Colon (tissue), 2 donors: ENCODE results near the gene ZSWIM3.
"Not testable (repeated sequence)": the region's sequence is repeated elsewhere in the genome, so short reads cannot be mapped to it uniquely, and the experiment has no call there.

Experiments used
- FAIRE-seq: peaks from 2 replicates; lab custom pipeline; 2012; peaks lifted over from hg19 to GRCh38; lab: Jason Lieb, UNC
- donor health status: control.
- donor health status: control.

ZSWIM3 gene

DNA sequence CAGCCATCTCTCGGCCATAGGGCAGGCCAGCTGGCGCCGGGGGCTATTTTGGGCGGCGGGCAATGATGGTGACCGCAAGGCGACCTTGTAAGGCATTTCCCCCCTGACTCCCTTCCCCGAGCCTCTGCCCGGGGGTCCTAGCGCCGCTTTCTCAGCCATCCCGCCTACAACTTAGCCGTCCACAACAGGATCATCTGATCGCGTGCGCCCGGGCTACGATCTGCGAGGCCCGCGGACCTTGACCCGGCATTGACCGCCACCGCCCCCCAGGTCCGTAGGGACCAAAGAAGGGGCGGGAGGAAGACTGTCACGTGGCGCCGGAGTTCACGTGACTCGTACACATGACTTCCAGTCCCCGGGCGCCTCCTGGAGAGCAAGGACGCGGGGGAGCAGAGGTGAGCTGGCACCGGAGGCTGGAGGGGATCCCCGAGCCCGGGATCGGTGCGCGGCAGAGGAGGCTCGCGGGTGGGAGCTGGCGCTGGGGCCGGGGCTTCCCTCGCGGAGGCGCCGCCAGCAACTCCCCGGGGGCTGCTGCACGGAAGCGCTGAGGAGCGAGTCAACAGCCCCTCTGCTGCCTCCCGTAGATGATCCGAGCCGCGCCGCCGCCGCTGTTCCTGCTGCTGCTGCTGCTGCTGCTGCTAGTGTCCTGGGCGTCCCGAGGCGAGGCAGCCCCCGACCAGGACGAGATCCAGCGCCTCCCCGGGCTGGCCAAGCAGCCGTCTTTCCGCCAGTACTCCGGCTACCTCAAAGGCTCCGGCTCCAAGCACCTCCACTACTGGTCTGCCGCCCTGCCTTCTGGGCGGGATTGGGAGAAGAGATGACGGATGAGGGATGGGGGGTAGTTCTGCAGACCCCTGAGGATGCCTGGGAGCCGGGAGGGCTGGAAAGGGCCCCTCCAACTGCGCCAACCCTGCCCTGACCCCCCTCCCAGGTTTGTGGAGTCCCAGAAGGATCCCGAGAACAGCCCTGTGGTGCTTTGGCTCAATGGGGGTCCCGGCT is 33.9 kb downstream of the ZSWIM3 start, which contains the start of the genes CTSA and NEURL2:
Gene CTSA (plus strand): TSS at position 351 of the 999 bp plus-strand sequence. CDS start 234 bp downstream, at position 585.
Gene NEURL2 (minus strand): TSS at position 224 of the 999 bp plus-strand sequence. CDS start 217 bp downstream, at position 7.
- FAIRE-seq = no peak

DNA sequence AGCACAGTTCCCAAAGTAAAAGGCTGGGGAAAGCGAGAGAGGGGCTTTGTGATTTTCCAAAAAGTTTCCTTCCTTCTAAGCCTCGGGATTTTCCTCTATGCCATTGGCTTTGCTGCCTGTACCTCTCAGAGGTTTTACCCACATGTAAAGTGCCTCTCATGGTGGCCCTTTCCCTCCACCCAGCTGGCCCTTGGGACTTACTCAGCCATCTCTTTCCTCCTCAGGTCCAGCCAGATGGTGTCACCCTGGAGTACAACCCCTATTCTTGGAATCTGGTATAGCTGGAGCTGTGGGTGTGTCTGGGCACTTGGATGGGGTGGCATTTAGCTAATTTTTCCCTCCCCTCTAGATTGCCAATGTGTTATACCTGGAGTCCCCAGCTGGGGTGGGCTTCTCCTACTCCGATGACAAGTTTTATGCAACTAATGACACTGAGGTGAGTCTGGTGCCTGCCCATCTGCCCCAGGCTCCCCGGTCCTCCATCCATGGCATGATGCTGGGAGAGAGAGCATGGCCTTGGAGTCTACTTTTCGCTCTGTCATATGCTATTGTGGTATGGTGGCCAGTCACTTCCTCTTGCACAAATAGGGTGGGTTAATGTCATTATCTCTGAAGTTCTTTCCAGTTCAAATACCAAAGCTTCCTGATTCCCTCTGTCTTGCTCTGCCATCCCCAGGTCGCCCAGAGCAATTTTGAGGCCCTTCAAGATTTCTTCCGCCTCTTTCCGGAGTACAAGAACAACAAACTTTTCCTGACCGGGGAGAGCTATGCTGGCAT is 34.8 kb downstream of the ZSWIM3 start:
- FAIRE-seq = no peak

DNA sequence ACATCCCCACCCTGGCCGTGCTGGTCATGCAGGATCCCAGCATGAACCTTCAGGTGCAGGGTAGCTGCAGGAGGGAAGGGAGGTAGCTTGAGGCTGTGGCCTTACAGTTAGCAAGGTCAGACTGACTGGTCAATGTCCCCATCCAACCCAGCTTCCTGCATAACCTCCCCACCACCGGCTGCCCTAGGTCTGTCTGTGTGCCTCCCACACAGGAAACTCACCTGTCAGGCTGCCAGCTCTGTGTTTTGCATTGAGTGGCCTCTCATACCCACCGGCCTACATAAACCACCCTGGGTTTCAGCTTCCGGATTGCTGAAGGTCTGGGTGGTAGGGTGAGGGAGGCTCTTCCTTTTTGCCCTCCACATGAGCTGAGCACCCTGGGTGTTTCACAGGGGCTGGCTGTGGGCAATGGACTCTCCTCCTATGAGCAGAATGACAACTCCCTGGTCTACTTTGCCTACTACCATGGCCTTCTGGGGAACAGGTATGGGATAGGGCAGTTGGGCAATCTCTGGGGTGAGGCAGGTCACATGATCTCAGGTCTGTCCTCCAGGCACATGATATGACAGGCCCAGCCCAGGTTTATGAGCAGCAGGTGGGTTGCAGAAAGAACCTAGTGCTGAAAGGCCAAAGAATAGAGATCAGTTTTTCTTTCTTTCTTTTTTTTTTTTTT is 35.5 kb downstream of the ZSWIM3 start:
- FAIRE-seq = no peak

DNA sequence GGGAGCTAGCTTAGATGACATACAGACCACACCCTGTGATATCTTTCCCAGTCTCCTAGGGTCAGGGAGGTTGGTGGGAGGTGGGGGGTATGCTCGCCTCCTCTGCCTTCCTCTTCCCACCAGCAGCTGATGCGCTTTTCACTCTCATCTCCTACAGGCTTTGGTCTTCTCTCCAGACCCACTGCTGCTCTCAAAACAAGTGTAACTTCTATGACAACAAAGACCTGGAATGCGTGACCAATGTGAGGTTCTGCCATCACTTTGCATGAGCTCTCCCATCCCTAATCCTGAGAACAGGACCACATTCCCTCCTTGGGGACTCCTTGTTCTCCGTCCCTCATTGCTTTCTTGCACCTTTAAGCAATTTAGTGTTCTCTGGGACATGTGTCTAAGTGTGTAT is 36.4 kb downstream of the ZSWIM3 start:
- no peak for FAIRE-seq

DNA sequence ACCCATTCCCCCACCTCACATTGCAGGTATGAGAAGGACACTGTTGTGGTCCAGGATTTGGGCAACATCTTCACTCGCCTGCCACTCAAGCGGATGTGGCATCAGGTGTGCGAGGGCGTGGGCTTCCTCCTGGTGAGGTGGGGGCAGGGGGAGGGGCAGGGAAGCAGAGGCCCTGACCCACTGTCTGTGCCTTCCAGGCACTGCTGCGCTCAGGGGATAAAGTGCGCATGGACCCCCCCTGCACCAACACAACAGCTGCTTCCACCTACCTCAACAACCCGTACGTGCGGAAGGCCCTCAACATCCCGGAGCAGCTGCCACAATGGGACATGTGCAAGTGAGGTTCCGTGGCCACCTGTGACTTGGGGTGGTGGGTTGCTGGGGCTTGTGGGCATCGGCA is 37.4 kb downstream of the ZSWIM3 start:
- FAIRE-seq = no peak

DNA sequence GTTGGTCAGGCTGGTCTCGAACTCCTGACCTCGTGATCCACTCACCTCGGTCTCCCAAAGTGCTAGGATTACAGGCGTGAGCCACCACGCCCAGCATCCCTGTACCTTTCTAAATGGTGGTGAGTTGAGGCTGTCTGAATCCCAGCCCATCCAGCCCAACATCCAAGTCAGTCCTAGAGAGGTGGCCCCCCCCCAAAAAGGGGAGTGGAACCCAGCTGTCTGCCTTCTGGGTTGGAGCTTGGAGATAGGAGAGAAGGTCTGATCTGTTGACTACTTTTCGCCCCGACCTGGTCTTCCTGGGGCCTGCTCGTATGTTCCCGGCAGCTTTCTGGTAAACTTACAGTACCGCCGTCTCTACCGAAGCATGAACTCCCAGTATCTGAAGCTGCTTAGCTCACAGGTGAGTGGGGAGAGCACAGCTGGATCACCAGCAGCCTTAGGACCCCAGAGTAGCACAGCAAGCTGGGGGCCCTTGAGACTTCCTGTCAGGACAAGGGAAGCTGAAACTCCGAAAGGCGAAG is 39.3 kb downstream of the ZSWIM3 start:
- no peak for FAIRE-seq

- no peak for FAIRE-seq
These were observed 39.9 kb downstream of the ZSWIM3 start for GRCh38 chr20:45897289-45897688.

GRCh38 chr20:45897692-45898091 is 40.3 kb downstream of the ZSWIM3 start:
- FAIRE-seq = no peak

DNA sequence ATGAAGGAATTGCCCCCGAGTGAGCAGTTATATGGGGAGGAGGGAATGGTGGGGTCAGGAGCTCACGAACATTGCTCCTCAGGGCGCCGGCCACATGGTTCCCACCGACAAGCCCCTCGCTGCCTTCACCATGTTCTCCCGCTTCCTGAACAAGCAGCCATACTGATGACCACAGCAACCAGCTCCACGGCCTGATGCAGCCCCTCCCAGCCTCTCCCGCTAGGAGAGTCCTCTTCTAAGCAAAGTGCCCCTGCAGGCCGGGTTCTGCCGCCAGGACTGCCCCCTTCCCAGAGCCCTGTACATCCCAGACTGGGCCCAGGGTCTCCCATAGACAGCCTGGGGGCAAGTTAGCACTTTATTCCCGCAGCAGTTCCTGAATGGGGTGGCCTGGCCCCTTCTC is 40.9 kb downstream of the ZSWIM3 start:
- no peak for FAIRE-seq

DNA sequence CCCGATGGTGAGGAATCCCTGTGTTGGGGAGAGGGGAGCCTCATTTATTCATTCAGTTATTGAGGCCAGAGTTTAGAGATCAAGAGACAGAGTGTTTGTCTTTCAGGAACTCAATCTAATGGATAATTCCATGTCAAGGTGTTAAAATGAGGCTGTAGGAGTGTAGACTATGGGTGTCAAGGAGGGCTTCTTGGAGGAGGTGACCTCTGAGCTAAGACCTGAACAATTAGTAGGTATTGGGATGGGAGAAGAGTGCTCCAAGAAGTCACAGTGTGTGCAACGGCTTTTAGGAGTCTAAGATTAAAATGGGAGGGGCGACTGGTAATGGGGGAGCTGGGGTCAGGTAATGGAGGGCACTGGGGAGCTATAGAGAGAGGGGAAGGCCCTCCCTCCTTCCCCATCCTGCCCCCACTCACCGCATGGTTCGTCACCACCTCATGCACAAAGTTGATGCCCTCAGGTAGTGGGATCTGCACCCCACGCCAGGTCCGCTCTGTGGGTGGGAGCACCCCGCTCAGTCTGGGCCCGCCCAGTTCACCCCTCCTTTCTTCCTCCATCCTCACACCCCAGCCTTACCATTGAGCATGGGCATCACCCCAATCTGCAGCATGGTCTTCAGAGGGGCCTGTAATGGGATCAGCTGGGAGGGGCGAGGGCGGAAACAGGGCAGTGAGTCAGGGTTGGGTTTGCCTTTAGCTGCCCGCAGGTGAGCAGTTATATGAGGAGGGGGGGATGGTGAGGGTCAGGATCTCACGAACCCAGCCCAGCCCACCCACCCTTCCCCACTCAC is 41.8 kb downstream of the ZSWIM3 start:
- no peak for FAIRE-seq

- not testable (repeated sequence) for FAIRE-seq
These were observed 43.9 kb downstream of the ZSWIM3 start for GRCh38 chr20:45901332-45901731.

GRCh38 chr20:45902199-45902701 is 44.8 kb downstream of the ZSWIM3 start:
- FAIRE-seq = no peak

- no peak for FAIRE-seq
These were observed 47.4 kb downstream of the ZSWIM3 start for GRCh38 chr20:45904583-45905504.

DNA sequence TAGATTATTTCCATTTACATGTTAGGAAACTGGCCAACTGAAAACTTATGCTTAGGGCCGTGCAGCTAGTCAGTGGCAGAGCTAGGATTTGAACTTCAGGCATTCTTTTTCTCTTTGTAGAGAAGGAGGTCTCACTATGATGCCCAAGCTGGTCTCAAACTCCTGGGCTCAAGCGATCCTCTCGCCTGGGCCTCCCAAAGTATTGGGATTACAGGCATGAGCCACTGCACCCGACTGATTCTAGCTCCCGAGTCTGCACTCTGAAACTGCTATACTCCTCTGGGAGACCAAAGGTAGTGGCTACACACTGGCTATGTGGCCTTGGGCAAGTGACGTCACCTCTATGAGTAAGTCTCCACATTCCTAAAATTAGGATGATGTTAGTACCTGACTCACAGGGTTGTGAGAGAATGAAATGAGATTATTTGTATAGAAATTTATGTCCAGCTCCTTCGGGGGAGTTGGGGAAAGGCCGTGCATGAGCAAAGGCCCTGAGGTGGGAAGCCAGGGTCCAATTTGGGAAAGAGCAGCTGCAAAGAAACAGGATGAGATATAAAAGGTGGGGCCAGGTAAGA is 48.2 kb downstream of the ZSWIM3 start:
- no peak for FAIRE-seq

DNA sequence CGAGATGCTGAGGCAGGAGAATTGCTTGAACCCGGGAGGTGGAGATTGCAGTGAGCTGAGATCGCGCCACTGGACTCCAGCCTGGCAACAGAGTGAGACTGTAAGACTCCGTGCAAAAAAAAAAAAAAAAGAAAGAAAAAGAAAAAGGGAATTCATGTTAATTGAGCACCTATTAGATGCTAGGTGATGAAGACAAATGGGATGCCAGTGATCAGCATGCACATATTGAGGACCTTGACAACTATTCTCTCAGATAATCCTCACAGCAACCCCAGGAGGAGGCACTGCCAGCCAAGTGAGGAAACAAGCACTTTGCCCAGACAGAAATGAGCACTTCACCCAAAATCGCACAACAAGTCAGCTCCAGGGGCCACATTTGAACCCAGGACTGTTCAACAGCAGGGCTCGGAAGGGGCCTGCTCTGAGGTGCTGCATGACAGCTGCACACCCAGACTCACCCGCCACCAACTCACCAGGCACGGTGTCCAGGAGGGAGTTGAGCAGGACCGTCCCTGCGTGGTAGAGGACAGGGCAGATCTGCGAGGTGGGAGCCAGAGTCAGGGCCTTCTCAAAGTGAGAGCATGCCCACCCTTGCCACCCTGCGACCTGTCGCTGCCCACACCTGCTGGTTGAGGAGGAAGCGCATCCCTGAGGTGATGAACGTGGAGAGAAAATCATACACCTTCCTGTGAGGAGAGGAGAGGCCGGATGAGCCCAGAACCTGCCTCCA is 50.0 kb downstream of the ZSWIM3 start:
- no peak for FAIRE-seq

DNA sequence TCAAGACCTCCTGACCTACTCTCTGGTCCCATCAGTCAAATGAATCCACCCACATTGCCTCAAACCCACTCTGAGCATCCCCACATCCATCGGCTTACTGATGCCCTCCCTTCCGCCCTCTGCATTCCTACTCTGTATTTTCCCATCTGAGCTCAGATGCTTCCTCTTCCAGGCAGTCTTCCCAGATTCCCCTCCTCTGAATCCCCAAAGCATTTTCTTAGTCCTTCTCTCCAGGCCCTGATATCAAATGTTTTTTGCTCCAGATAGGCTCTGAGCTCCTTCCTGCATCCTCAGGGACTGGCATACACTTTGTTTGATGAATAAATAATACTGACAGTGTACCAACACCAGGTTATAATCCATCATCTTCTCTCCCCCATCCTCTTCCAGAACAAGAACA is 50.7 kb downstream of the ZSWIM3 start:
- FAIRE-seq = no peak

- FAIRE-seq = no peak
These were observed 52.0 kb downstream of the ZSWIM3 start for GRCh38 chr20:45909336-45909808.

DNA sequence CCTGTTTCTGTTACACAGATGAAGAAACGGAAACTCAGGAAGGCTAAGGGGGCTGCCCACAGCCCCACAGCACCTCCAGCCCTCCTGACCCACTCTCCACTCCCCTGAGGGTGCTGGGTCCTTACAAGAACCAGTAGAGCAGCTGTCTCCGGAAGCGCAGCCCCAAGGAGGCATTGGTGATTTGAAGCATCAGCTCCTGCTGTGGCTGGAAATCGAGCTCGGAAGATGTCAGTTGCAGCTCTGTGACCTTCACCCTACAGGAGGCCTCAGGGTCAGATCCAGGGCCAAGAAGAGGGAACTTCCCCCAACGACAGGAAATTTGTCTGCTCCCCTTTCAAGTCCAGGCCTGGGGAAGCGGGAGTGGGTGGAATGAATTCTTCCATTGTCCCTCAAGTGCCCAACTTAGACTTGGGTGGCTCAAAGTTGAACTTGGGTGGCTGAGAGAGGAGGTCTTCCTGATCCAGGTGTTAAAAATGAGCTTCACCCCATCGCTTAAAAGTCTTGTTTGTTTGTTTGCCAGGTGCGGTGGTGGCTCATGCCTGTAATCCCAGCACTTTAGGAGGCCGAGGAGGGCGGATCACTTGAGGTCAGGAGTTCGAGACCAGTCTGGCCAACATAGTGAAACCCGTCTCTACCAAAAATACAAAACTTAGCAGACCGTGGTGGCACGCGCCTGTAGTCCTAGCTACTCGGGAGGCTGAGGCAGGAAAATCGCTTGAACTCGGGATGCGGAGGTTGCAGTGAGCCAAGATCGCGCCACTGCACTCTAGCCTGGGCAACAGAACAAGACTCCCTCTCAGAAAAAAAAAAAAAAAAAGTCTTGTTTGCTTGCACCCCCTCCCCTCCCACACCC is 52.6 kb downstream of the ZSWIM3 start:
- no peak for FAIRE-seq
